ENCODE results near the gene PLCB3. TPM values are rescaled to one million over a fixed set of nuclear protein-coding genes. Genes with fewer than 3 reads are reported as not detected.

Gene PLCB3
- total and polyA plus RNA-seq, 2 experiments from 2014 or later: 19.0 to 23.5 TPM

- H3K79me2 ChIP-seq: peaks cover 38% of the 10 kb centered on the region
- H3K9me2 ChIP-seq (replicated peaks; ENCODE audit: insufficient read depth): no peaks in the 10 kb centered on the region
- DNase-seq (ENCODE audit: low spot score): peak; percentile 100
- no peak for TF ChIP-seq EZH2 (IDR thresholded peaks at IDR 0.05; ENCODE audit: borderline replicate concordance)
- no peak for TF ChIP-seq EZH2phosphoT487 (IDR thresholded peaks at IDR 0.05; ENCODE audit: low read depth, severe bottlenecking, unreplicated experiment)
- no peak for TF ChIP-seq CTCF (IDR thresholded peaks at IDR 0.05; ENCODE audit: poor library complexity)
- peaks cover 17% of the 10 kb centered on the region for H3K4me1 ChIP-seq (ENCODE audit: insufficient read depth)
- H2AFZ ChIP-seq: peak within 1 kb of the TSS; percentile 45
- 2% methylated on average over 36 of the region's 81 CpGs for WGBS (ENCODE audit: low lambda C conversion rate, missing lambda C conversion rate)
- peak within 1 kb of the TSS; percentile 62 for H3K4me3 ChIP-seq
- no peaks in the 10 kb centered on the region for H4K20me1 ChIP-seq (ENCODE audit: insufficient read depth, poor library complexity, severe bottlenecking)
- no peaks in the 10 kb centered on the region for H3K9me3 ChIP-seq (ENCODE audit: low read depth)
- peaks cover 7% of the 10 kb centered on the region for H3K27me3 ChIP-seq
- H3K27ac ChIP-seq: peak within 1 kb of the TSS; percentile 95
- peak within 1 kb of the TSS; percentile 90 for H3K4me2 ChIP-seq
- H3K36me3 ChIP-seq (replicated peaks; ENCODE audit: insufficient read depth, low read depth): no peaks in the 10 kb centered on the region
These were observed 53.9 kb downstream of the PLCB3 start, which contains the start of gene ESRRA for GRCh38 chr11:64305075-64305690. Gene ESRRA, plus strand, starts transcription at chr11:64305524. Its CDS starts 1,656 bp downstream, at chr11:64307180.

- peaks cover 43% of the 10 kb centered on the region for H3K79me2 ChIP-seq
- H3K4me1 ChIP-seq (ENCODE audit: insufficient read depth): peaks cover 11% of the 10 kb centered on the region
- H3K27me3 ChIP-seq: no peaks in the 10 kb centered on the region
- H4K20me1 ChIP-seq (ENCODE audit: insufficient read depth, poor library complexity, severe bottlenecking): no peaks in the 10 kb centered on the region
- H2AFZ ChIP-seq: peak overlapping the region; percentile 22
- TF ChIP-seq EZH2 (IDR thresholded peaks at IDR 0.05; ENCODE audit: borderline replicate concordance) (no peak), EZH2phosphoT487 (IDR thresholded peaks at IDR 0.05; ENCODE audit: low read depth, severe bottlenecking, unreplicated experiment) (no peak), CTCF (IDR thresholded peaks at IDR 0.05; ENCODE audit: poor library complexity) (peak; percentile 54)
- peak overlapping the region; percentile 90 for H3K4me2 ChIP-seq
- H3K4me3 ChIP-seq: peak overlapping the region; percentile 62
- DNase-seq (ENCODE audit: low spot score): peak; percentile 79
- peak overlapping the region; percentile 95 for H3K27ac ChIP-seq
- WGBS (ENCODE audit: low lambda C conversion rate, missing lambda C conversion rate): 1% methylated on average over 38 of the region's 71 CpGs
- no peaks in the 10 kb centered on the region for H3K36me3 ChIP-seq (replicated peaks; ENCODE audit: insufficient read depth, low read depth)
- H3K9me3 ChIP-seq (ENCODE audit: low read depth): no peaks in the 10 kb centered on the region
- no peaks in the 10 kb centered on the region for H3K9me2 ChIP-seq (replicated peaks; ENCODE audit: insufficient read depth)
These were observed 54.6 kb downstream of the PLCB3 start for GRCh38 chr11:64305691-64306562.

GRCh38 chr11:64306563-64306875 lies 55.2 kb downstream of the PLCB3 start:
- H3K4me3 ChIP-seq: peak overlapping the region; percentile 62
- peak overlapping the region; percentile 22 for H2AFZ ChIP-seq
- H3K9me3 ChIP-seq (ENCODE audit: low read depth): no peaks in the 10 kb centered on the region
- H3K36me3 ChIP-seq (replicated peaks; ENCODE audit: insufficient read depth, low read depth): no peaks in the 10 kb centered on the region
- H3K27ac ChIP-seq: peak overlapping the region; percentile 95
- peaks cover 49% of the 10 kb centered on the region for H3K79me2 ChIP-seq
- H3K9me2 ChIP-seq (replicated peaks; ENCODE audit: insufficient read depth): no peaks in the 10 kb centered on the region
- no peaks in the 10 kb centered on the region for H4K20me1 ChIP-seq (ENCODE audit: insufficient read depth, poor library complexity, severe bottlenecking)
- no peak for TF ChIP-seq EZH2phosphoT487 (IDR thresholded peaks at IDR 0.05; ENCODE audit: low read depth, severe bottlenecking, unreplicated experiment)
- no peak for TF ChIP-seq EZH2 (IDR thresholded peaks at IDR 0.05; ENCODE audit: borderline replicate concordance)
- no peak for TF ChIP-seq CTCF (IDR thresholded peaks at IDR 0.05; ENCODE audit: poor library complexity)
- WGBS (ENCODE audit: low lambda C conversion rate, missing lambda C conversion rate): 34% methylated on average over 9 of the region's 9 CpGs
- H3K4me1 ChIP-seq (ENCODE audit: insufficient read depth): peaks cover 11% of the 10 kb centered on the region
- H3K27me3 ChIP-seq: no peaks in the 10 kb centered on the region
- H3K4me2 ChIP-seq: peak overlapping the region; percentile 90
- DNase-seq (ENCODE audit: low spot score): no peak

Data from hepatocyte (in vitro differentiated cells).